HEK293 (cell line): Measurements from ENCODE around the gene RFTN1.

ENCODE experiments used
- CTCF ChIA-PET: fragments of 350-600 bp; formaldehyde crosslinking; extraction: SDS; loops from one replicate; lab custom pipeline; 2021; ENCODE audit warnings: antibody characterized with exemption; lab: Yijun Ruan, JAX
- POLR2A ChIA-PET: fragments of 300-600 bp; formaldehyde crosslinking; extraction: SDS; loops from one replicate; lab custom pipeline; 2020; ENCODE audit warnings: antibody characterized with exemption, inconsistent platforms; lab: Yijun Ruan, JAX
- H3K27ac ChIP-seq: fragments of 200-500 bp; sonication (Bioruptor generic); 2 replicates; pipeline ENCODE4 v1.5.1; 2014; ENCODE audit warnings: low read depth, low read length, control low read depth, inconsistent platforms; ENCODE audit errors: extremely low read depth
- H3K36me3 ChIP-seq, 2 experiments: fragments of 200-500 bp in 1 of 2; sonication (Bioruptor generic) in 1 of 2; 1 replicate in 1 of 2; 2 replicates in 1 of 2; pipeline ENCODE4 v1.5.1; 2014 to 2017; ENCODE audit warnings: inconsistent platforms in 2 of 2, low read length in 2 of 2; ENCODE audit not compliant: control insufficient read depth in 2 of 2, insufficient read depth in 1 of 2
- H3K4me1 ChIP-seq: fragments of 200-500 bp; sonication (Bioruptor generic); 2 replicates; pipeline ENCODE4 v1.5.1; 2014; ENCODE audit warnings: mild to moderate bottlenecking, low read length, inconsistent platforms; ENCODE audit not compliant: control insufficient read depth, insufficient read depth
- H3K4me3 ChIP-seq: 2 replicates; pipeline ENCODE4 v1.5.1; 2011; ENCODE audit warnings: low read depth, mild to moderate bottlenecking, control low read depth, low read length, moderate library complexity
- H3K9me3 ChIP-seq: fragments of 200-500 bp; sonication (Bioruptor generic); 2 replicates; pipeline ENCODE4 v1.5.1; 2014; ENCODE audit warnings: low read depth, low read length, inconsistent platforms; ENCODE audit not compliant: control insufficient read depth, insufficient read depth
- GFI1B ChIP-seq: fragments of 450-650 bp; formaldehyde crosslinking; IDR thresholded peaks from 2 replicates; pipeline ENCODE4 v1.5.1; 2016; ENCODE audit warnings: missing biosample characterization, missing genetic modification characterization
- HOXA7 ChIP-seq: sonication (generic); formaldehyde crosslinking; IDR thresholded peaks from 2 replicates; pipeline ENCODE4 v1.8.1; 2022; ENCODE audit warnings: missing genetic modification reagents, borderline replicate concordance
- SETDB1 ChIP-seq: IDR thresholded peaks from one replicate; pipeline ENCODE4 v1.6.1; 2017; ENCODE audit warnings: mild to moderate bottlenecking, low read length, moderate library complexity, mixed read lengths; ENCODE audit not compliant: insufficient read length
- SP2 ChIP-seq: fragments of 450-650 bp; formaldehyde crosslinking; IDR thresholded peaks from 2 replicates; pipeline ENCODE4 v1.5.1; 2016; ENCODE audit warnings: missing biosample characterization, missing genetic modification characterization
- ZBTB17 ChIP-seq: fragments of 450-650 bp; formaldehyde crosslinking; IDR thresholded peaks from 2 replicates; pipeline ENCODE4 v1.5.1; 2016; ENCODE audit warnings: missing biosample characterization, missing genetic modification characterization
- ZNF112 ChIP-seq: fragments of 450-650 bp; formaldehyde crosslinking; IDR thresholded peaks from 2 replicates; pipeline ENCODE4 v1.5.0; 2017; ENCODE audit warnings: missing biosample characterization, missing genetic modification characterization
- ZNF146 ChIP-seq: fragments of 450-650 bp; formaldehyde crosslinking; IDR thresholded peaks from 2 replicates; pipeline ENCODE4 v1.5.1; 2016; ENCODE audit warnings: missing biosample characterization, missing genetic modification characterization
- ZNF221 ChIP-seq: fragments of 450-650 bp; formaldehyde crosslinking; IDR thresholded peaks from 2 replicates; pipeline ENCODE4 v1.5.1; 2017; ENCODE audit warnings: missing biosample characterization, missing genetic modification characterization, borderline replicate concordance
- ZNF324 ChIP-seq: fragments of 450-650 bp; formaldehyde crosslinking; IDR thresholded peaks from 2 replicates; pipeline ENCODE4 v1.5.1; 2016; ENCODE audit warnings: missing biosample characterization, missing genetic modification characterization
- ZNF707 ChIP-seq: fragments of 450-650 bp; formaldehyde crosslinking; IDR thresholded peaks from 2 replicates; pipeline ENCODE4 v1.5.1; 2016; ENCODE audit warnings: missing biosample characterization, missing genetic modification characterization
- TF ChIP-seq, protein P1 (sequence below): fragments of 450-650 bp; formaldehyde crosslinking; IDR thresholded peaks from 2 replicates; pipeline ENCODE4 v1.5.1; 2016; ENCODE audit warnings: missing biosample characterization, missing genetic modification characterization
- TF ChIP-seq, protein P2 (sequence below): fragments of 450-650 bp; formaldehyde crosslinking; IDR thresholded peaks from 2 replicates; pipeline ENCODE4 v1.5.1; 2016; ENCODE audit warnings: missing biosample characterization, missing genetic modification characterization
- TF ChIP-seq, protein P3 (sequence below): fragments of 450-650 bp; formaldehyde crosslinking; IDR thresholded peaks from 2 replicates; pipeline ENCODE4 v1.5.1; 2017; ENCODE audit warnings: missing biosample characterization, missing genetic modification characterization
- TF ChIP-seq, protein P4 (sequence below): fragments of 450-650 bp; formaldehyde crosslinking; IDR thresholded peaks from 2 replicates; pipeline ENCODE4; 2016; ENCODE audit warnings: missing biosample characterization, missing genetic modification characterization

RFTN1 gene

DNA sequence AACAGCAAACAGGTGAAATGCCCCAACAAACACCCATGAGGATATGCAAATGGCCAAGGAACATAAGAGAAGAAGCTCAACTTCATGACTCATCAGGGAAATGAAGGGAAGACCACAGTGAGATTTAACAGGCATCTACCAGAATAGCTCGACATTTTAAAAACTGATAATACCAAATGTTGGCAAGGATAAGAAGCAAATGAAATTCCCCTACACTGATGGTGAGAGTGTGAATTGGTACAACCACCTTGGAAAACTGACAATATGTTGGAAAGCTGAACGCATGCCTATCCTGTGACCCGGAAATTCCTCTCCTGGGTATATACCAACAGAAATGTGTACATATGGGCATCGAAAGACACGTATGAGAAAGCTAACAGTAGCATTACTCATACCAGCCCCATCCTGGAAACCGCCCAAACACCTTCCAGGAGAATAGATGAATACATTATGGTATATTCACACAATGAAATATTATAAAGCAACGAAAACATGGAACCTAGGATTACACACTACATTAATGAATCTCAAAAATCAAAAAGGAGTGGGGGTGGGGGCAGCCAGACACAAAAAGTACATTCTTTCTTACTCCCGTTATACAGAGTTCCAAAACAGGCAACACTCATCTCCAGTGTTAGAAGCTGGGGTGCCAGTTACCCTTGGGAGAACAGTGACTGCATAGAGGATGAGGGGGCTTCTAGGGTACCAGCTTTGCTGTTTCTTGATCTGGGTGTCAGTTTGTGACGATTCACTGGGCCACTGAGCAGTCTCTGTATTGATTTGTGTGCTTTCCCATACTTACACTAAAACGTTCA, 16.9 kb downstream of the RFTN1 start:
- TF ChIP-seq, protein P1, sequence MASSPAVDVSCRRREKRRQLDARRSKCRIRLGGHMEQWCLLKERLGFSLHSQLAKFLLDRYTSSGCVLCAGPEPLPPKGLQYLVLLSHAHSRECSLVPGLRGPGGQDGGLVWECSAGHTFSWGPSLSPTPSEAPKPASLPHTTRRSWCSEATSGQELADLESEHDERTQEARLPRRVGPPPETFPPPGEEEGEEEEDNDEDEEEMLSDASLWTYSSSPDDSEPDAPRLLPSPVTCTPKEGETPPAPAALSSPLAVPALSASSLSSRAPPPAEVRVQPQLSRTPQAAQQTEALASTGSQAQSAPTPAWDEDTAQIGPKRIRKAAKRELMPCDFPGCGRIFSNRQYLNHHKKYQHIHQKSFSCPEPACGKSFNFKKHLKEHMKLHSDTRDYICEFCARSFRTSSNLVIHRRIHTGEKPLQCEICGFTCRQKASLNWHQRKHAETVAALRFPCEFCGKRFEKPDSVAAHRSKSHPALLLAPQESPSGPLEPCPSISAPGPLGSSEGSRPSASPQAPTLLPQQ (tag by site-specific recombination), result no peak
- TF ChIP-seq ZNF221 (tag by site-specific recombination), result no peak
- no peak for TF ChIP-seq ZNF707 (tag by site-specific recombination)
- no peak for TF ChIP-seq SP2 (tag by site-specific recombination)
- TF ChIP-seq, protein P2, sequence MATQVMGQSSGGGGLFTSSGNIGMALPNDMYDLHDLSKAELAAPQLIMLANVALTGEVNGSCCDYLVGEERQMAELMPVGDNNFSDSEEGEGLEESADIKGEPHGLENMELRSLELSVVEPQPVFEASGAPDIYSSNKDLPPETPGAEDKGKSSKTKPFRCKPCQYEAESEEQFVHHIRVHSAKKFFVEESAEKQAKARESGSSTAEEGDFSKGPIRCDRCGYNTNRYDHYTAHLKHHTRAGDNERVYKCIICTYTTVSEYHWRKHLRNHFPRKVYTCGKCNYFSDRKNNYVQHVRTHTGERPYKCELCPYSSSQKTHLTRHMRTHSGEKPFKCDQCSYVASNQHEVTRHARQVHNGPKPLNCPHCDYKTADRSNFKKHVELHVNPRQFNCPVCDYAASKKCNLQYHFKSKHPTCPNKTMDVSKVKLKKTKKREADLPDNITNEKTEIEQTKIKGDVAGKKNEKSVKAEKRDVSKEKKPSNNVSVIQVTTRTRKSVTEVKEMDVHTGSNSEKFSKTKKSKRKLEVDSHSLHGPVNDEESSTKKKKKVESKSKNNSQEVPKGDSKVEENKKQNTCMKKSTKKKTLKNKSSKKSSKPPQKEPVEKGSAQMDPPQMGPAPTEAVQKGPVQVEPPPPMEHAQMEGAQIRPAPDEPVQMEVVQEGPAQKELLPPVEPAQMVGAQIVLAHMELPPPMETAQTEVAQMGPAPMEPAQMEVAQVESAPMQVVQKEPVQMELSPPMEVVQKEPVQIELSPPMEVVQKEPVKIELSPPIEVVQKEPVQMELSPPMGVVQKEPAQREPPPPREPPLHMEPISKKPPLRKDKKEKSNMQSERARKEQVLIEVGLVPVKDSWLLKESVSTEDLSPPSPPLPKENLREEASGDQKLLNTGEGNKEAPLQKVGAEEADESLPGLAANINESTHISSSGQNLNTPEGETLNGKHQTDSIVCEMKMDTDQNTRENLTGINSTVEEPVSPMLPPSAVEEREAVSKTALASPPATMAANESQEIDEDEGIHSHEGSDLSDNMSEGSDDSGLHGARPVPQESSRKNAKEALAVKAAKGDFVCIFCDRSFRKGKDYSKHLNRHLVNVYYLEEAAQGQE (tag by site-specific recombination), result no peak
- no peak for TF ChIP-seq ZNF146 (tag by site-specific recombination)
- TF ChIP-seq, all 188 proteins: peak for 0
- Histone ChIP-seq H3K9me3 (no peaks in the 10 kb centered on the region), H3K4me1 (peaks cover 6% of the 10 kb centered on the region), H3K27ac (no peak overlapping the region), H3K36me3 (peaks cover 0 to 10% of the 10 kb centered on the region in 2 experiments; a peak in 2 of 3 replicates), H3K4me3 (no peak overlapping the region)
- POLR2A ChIA-PET, result interaction anchor here (0.7 kb wide), 1 partner anchor 19 kb away, joined by 3 read pairs; no protein-coding TSS in a partner anchor
- CTCF ChIA-PET, result interaction anchor here (0.6 to 0.7 kb wide), 2 partner anchors 206 to 612 kb away, joined by 3 read pairs; no protein-coding TSS in a partner anchor

DNA sequence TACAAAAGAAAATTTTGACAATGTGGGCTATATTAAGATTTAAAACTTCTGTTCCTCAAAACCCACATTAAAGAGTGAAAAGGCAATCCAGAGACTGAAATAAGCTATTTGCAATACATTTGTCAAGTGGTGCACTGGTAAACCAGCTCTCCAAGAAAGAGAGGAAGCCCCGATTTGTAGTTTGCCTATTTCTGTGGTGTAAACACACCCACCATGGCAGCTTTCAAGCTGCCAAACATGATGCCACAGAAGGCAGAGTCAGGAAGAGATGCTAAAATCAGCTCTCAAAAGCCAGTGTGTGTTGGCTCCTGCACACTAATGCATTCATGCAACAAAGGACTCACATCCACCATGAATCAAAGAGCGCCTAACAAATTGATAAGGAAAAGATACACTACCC, 17.5 kb downstream of the RFTN1 start:
- no peak for TF ChIP-seq ZNF324 (tag by site-specific recombination)
- TF ChIP-seq ZNF112 (tag by site-specific recombination), result peak; percentile 42; the same call in 1 of the 2 replicates
- no peaks in the 10 kb centered on the region for H3K9me3 ChIP-seq
- H3K27ac ChIP-seq, result no peak overlapping the region
- H3K36me3 ChIP-seq, result peaks cover 0 to 15% of the 10 kb centered on the region in 2 experiments; a peak in 2 of 3 replicates
- peaks cover 6% of the 10 kb centered on the region for H3K4me1 ChIP-seq
- ChIA-PET POLR2A (interaction anchor here (0.7 kb wide), 1 partner anchor 19 kb away, joined by 3 read pairs; no protein-coding TSS in a partner anchor), CTCF (interaction anchor here (0.6 to 0.7 kb wide), 2 partner anchors 206 to 611 kb away, joined by 3 read pairs; no protein-coding TSS in a partner anchor)
- H3K4me3 ChIP-seq, result no peak overlapping the region

DNA sequence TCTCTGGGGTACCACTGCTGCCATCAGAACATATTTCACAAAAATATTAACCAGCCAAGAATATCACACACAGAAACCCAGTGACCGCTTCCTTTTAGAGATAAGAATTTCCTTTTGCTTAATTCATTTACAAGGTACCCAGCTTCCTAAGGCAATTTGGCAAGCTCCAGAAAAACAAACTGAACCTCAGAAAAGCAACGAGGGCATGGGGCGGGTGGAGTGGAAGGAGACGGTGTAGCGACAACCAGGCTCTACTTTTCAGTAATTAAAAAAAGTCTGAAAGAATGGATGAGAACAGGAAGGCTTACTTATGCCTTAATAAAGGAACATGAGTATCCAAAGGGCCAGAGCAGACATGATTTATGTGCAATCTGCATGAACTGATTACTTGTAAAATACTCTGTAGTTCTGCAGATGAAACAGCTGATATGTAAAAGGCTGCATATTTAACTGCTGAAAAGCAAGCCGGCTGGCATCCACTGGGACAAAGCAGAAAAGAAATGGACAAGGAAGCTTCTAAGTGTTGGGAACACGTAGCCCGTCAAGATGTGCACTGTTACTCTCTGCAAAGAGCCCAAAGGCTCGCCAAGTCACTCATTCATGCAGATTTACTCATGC, 18.6 kb downstream of the RFTN1 start:
- CTCF ChIA-PET, result interaction anchor here (0.6 to 0.9 kb wide), 2 partner anchors 11 to 55 kb away, joined by 5 to 7 read pairs; no protein-coding TSS in a partner anchor
- Histone ChIP-seq H3K36me3 (peaks cover 0 to 15% of the 10 kb centered on the region in 2 experiments; a peak in 2 of 3 replicates), H3K27ac (no peak overlapping the region), H3K4me3 (no peak overlapping the region), H3K9me3 (no peaks in the 10 kb centered on the region), H3K4me1 (peaks cover 9% of the 10 kb centered on the region)
- POLR2A ChIA-PET, result no interaction called here
- TF ChIP-seq, protein P3, sequence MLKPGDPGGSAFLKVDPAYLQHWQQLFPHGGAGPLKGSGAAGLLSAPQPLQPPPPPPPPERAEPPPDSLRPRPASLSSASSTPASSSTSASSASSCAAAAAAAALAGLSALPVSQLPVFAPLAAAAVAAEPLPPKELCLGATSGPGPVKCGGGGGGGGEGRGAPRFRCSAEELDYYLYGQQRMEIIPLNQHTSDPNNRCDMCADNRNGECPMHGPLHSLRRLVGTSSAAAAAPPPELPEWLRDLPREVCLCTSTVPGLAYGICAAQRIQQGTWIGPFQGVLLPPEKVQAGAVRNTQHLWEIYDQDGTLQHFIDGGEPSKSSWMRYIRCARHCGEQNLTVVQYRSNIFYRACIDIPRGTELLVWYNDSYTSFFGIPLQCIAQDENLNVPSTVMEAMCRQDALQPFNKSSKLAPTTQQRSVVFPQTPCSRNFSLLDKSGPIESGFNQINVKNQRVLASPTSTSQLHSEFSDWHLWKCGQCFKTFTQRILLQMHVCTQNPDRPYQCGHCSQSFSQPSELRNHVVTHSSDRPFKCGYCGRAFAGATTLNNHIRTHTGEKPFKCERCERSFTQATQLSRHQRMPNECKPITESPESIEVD (tag by site-specific recombination), result peak; percentile 30; the same call in 1 of the 2 replicates
- TF ChIP-seq, protein P4, sequence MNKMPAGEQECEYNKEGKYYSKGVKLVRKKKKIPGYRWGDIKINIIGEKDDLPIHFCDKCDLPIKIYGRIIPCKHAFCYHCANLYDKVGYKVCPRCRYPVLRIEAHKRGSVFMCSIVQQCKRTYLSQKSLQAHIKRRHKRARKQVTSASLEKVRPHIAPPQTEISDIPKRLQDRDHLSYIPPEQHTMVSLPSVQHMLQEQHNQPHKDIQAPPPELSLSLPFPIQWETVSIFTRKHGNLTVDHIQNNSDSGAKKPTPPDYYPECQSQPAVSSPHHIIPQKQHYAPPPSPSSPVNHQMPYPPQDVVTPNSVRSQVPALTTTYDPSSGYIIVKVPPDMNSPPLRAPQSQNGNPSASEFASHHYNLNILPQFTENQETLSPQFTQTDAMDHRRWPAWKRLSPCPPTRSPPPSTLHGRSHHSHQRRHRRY, result no peak
- TF ChIP-seq ZBTB17 (tag by site-specific recombination) (peak; percentile 48; the same call in 1 of the 2 replicates), GFI1B (tag by site-specific recombination) (0 out of 2 replicates have a peak, but pooled peaks have one; percentile 15), HOXA7 (CRISPR knock-in tag) (no peak), SETDB1 (no peak)
